Subcutaneous adipose tissue (tissue), 4 donors: Measurements from ENCODE around the gene BEAN1. TPM values are rescaled to one million over a fixed set of nuclear protein-coding genes. Genes with fewer than 3 reads are reported as not detected.

ENCODE experiments used
- CTCF ChIP-seq: fragments of 450-650 bp; IDR thresholded peaks from one replicate; pipeline ENCODE4 v1.5.1; 2016; ENCODE audit warnings: low read depth, mild to moderate bottlenecking, control low read depth, antibody characterized with exemption, moderate library complexity
- total RNA-seq, 4 donors: library from RNA; depleted of rRNA; stranded (reverse); fragments of >200 nt; gene quantifications; one replicate each; pipeline ENCODE4 v1.1.0, GENCODE V29; 2016

The BEAN1 gene
- total RNA-seq, 4 donors from 2014 or later, result 0.88 TPM; not detected in 3

GRCh38 chr16:66490774-66491715, 64.0 kb downstream of the BEAN1 start:
- TF ChIP-seq CTCF, result no peak

- no peak for TF ChIP-seq CTCF
Observed at GRCh38 chr16:66491716-66492064, 64.6 kb downstream of the BEAN1 start.

DNA sequence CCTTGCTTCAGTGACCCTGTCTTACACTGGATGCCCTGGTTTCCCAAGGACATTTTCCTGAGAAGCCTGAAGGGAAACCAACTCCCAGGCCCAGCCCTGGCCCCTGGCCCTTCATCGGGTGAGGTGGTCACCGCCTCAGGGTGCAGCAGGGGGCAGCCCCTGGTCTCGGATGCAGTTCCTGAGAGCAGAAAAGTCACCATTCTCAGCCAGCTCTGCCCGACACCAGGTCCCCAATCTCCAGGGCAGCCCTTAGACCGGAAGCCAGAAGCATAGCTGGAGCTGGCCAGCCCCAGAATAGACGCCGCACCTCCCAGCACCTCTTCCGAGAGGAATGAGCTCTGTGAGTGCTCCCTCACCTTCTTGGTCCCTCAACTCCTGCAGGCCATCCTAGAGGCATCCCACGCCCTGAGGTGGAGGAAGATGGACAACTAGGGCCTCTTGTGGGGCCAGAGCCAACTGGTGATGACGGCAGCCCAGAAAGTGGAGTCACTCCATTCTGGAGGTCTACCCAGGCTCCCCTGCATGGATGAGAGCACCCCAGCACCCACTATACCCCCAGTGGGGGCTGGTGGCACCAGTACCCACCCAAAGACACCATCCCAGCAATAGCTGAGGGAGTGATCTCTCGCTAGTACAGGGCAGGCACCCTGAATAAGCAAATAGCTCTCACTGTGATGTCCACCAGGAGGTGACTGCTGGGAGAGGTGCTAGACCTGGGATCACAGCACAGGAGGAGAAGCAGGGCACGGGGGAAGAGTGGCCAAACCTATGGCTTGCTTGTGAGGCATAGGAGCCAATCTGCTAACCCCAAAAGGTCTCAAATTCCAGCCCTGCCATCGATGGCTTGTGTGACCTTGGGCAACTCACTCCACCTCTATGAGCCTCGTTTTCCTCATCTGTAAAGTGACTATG, 66.7 kb downstream of the BEAN1 start:
- TF ChIP-seq CTCF, result no peak

GRCh38 chr16:66494916-66495315, 67.8 kb downstream of the BEAN1 start:
- no peak for TF ChIP-seq CTCF

GRCh38 chr16:66495440-66495839, 68.3 kb downstream of the BEAN1 start:
- TF ChIP-seq CTCF, result no peak

DNA sequence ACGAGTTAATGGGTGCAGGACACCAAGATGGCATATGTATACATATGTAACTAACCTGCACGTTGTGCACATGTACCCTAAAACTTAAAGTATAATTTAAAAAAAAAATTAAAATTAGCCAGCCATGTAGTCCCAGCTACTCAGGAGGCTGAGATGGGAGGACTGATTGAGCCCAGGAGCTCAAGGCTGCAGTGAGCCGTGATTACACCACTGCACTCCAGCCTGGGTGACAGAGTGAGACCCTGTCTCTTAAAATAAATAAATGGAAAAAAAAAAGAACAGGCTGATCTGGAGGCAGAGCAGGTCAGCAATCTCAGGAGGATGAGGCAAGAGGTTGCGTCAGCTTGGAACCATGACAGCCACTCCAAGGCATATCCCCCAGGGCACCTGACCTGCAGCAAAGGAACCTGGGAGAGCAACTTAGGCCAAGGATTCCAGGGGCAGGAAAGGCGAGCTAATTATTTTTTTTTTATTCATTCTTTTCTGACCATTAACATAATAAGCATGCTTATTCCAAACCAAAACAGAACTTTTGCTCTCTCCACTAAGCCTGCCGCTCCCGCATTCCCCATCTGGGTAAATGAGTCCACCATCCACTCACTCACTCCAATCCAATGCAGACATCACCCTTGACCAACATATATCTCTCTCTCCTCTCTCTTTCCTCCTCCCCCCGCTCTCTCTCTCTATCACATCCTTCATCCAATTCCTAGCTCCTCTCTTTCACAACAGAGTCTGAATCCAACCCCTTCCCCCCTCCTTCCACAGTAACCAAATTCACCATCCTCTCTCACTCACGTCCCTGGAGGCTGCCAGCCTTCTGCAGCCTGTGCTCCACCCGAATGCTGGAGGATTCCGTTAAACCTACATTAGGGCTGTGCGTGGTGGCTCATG, 75.2 kb downstream of the BEAN1 start:
- TF ChIP-seq CTCF, result no peak
